8988T (cell line): ENCODE measurements around the gene DDX4.

Source experiments
- DNase-seq: peaks from one replicate; pipeline ENCODE4 v3.0.0; 2011

The DDX4 gene

GRCh38 chr5:55829956-55830355 is 92.1 kb downstream of the DDX4 start:
- no peak for DNase-seq

DNA sequence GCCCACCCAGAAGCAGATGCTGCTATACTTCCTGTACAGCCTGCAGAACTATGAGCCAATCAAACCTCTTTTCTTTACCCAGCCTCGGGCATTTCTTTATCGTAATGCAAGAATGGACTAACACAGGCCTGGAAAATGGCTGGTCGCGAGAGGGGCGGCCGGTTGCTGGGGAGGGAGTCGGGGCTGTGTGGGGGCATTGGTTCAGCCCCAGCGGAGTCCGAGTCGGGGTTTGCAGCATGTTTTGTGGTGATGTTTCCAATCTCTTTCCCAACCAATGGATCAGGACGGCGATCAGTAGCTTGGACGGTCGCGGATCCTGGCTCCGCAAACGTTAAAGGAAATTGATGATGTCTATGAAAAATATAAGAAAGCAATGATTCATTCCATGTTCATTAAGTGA is 94.6 kb downstream of the DDX4 start:
- no peak for DNase-seq

GRCh38 chr5:55836191-55836590 is 98.3 kb downstream of the DDX4 start:
- DNase-seq: no peak

- no peak for DNase-seq
These were observed 104.1 kb downstream of the DDX4 start for GRCh38 chr5:55841976-55842375.

DNA sequence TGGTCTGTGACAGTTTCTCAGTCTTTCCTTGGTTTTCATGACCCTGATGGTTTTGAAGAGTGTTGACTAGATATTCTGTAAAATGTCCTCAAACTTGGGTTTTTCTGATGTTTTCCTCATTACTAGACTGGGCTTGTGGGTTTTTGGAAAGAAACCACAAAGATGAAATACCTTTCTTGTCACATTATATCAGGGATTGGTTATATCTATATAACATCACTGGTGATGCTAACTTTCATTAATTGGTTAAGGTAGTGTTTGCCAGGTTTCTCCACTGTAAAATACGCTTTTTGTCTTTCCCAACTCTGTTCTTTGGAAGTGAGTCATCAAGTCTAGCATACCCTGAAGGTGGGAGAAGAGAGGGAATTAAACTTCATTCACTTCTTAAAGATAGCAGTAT is 110.0 kb downstream of the DDX4 start:
- no peak for DNase-seq

- no peak for DNase-seq
These were observed 110.9 kb downstream of the DDX4 start for GRCh38 chr5:55848783-55849182.

DNA sequence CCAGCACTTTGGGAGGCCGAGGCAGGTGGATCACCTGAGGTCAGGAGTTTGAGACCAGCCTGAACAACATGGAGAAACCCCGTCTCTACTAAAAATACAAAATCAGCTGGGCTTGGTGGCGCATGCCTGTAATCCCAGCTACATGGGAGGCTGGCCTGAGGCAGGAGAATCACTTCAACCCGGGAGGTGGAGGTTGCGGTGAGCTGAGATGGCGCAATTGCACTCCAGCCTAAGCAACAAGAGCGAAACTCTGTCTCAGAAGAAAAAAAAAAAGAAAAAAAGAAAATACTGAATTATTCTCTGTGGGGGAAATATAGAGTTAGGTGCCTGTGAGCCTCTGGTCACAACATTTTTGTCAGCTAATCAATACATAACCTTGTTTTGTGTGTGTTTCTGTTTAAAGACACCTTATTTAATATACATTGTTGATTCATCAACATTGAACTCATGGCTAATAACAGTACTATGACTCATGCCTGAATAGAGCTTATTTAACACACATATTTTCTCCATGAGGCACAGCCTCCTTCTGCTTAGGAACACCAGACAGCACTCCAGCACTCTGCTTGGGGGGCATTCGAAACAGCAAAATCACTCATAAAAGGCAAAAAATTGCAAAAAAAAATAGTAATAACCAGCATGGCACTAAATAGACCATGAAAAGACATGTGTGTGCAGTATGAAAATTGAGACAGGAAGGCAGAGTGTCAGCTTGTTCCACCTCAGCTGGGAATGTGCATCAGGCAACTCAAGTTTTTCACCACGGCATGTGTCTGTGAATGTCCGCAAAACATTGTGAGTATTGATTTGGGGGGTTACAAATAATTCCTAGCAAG is 113.2 kb downstream of the DDX4 start, which contains the start of gene IL31RA:
IL31RA (plus strand) TSS at position 519 of the 836 bp plus-strand sequence; CDS start at position 733, 214 bp downstream.
- DNase-seq: no peak

DNA sequence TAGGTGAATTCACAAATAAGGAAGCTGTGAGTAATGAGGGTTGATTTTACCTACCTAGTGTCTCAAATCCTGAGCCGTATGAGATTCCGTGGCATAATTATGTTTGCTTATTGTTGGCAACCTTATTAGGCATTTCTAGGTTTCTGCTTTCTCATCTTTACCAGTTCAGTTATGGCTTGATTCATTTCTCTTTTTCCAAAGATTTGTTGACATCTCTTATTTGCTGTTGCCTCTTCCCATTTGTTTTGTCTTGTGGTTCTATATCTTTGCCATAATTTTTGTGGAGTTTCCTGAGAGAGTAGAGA is 113.8 kb downstream of the DDX4 start:
- no peak for DNase-seq

GRCh38 chr5:55852503-55852902 is 114.6 kb downstream of the DDX4 start:
- DNase-seq: no peak

- DNase-seq: no peak
These were observed 115.3 kb downstream of the DDX4 start for GRCh38 chr5:55853041-55853670.

GRCh38 chr5:55853818-55854217 is 116.0 kb downstream of the DDX4 start:
- DNase-seq: no peak

DNA sequence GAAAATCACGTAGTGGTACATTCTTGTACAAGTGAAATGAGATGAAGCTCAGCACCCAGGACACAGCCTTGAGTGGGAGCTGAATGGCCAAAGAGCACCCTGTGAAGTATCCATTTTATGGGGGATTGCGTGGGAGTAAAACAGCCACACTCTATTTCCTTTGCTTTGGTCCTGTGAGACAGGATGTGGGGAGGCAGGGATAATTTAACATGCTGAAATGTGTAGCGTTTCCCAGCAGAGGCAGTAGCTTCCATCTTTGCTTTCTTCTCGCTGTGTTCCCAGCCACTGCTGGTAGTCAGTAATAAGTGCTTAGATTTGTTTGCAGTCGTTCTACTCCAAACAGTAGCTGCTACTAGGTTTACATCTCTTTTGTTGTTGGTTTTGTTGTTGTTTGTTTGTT is 117.6 kb downstream of the DDX4 start:
- DNase-seq: no peak

- no peak for DNase-seq
These were observed 118.8 kb downstream of the DDX4 start for GRCh38 chr5:55856516-55857246.

DNA sequence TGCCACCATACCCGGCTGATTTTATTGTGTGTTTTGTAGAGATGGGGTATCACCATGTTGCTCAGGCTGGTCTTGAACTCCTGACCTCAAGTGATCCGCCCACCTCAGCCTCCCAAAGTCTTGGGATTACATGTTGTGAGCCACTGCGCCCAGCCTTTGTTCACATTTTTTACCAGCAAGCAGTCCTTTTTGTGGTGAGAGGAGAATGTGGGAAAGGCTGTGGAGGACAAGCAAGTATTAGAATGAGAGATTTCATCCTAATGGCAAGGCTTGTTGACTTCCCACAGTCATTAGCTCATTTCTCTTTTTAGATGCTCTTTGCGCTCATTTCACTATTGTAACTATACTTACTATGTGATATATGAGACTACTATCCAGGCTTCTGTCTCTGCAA is 119.4 kb downstream of the DDX4 start:
- DNase-seq: no peak

GRCh38 chr5:55858104-55858503 is 120.2 kb downstream of the DDX4 start:
- no peak for DNase-seq

DNA sequence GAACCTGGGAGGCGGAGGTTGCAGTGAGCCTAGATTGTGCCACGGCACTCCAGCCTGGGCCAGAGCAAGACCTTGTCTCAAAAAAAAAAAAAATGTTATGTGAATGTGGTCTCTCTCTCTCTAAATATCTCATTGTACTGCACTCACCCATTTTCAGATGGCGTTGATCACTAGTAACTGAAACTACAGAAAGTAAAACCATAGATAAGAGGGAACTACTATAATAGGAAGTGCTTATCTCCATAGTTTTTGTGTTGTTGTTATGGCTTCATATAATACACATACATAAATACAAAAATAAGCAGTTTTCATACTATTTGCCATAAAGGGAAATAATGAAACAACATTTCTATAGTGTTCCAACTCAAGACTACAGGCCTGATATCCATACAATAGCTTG is 122.4 kb downstream of the DDX4 start:
- no peak for DNase-seq

GRCh38 chr5:55860709-55861108 is 122.8 kb downstream of the DDX4 start:
- DNase-seq: no peak

DNA sequence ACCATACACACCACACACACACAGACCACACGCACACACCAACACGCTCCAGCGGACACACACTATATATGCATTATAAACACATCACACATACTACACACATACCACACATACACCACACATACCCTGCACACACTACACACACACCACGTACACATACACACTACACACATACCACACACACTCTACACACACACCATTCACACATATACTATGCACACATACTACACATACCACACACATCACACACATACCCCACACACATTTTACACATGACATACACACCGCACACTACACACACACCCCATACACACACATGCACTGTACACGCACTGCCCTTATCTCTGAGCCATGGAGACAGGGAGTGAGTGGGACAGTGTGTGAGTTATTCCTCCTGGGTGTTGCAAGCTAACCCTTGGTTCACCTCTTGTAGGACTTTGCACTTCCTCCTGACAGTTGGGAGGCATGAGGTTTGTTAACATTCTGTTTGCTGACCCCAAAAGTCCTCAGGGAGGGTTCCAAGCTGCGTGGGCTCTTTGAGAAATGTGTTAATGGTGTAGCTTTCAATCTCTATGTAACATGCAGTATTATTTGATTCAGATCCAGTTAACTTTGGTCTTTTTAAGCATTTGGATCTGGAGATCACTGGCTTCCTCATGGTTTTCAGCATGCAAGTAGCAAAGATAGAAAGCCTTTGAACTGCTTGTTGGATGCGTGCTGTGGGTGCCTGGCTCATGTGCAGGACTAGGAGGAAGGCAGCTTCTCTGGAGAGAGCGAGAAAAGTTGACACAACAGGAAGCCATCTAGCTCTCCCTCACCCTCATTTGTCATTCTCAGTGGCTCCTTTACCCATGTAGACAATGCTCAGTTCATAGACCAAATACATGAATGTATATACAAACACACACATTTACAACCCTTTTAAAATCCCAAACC is 127.0 kb downstream of the DDX4 start:
- DNase-seq: no peak

- DNase-seq: no peak
These were observed 128.0 kb downstream of the DDX4 start for GRCh38 chr5:55865831-55866230.

GRCh38 chr5:55866485-55866884 is 128.6 kb downstream of the DDX4 start:
- no peak for DNase-seq
